Panc1 (cell line): Measurements from ENCODE around the gene APBB1. TPM values are rescaled to one million over a fixed set of nuclear protein-coding genes. Genes with fewer than 3 reads are reported as not detected.

Experiments used
- ATAC-seq: fragments of 200-7000 bp; cut with Tn5 transposase; 2 replicates; pipeline ENCODE4 v1.9.1; 2020; ENCODE audit warnings: mild to moderate bottlenecking, moderate library complexity
- BruUV-seq: library from RNA; stranded (reverse); fragments of 400-500 nt; replicated peaks from 2 replicates; lab custom pipeline; 2021; lab: Mats Ljungman, UMichigan
- CTCF ChIA-PET: fragments of 300-600 bp; sonication (Branson Sonifier 250); formaldehyde crosslinking; loops from one replicate; lab custom pipeline; 2022; ENCODE audit warnings: antibody characterized with exemption; lab: Charles Lee
- POLR2A ChIA-PET: fragments of 300-600 bp; sonication (Branson Sonifier 250); formaldehyde crosslinking; loops from one replicate; lab custom pipeline; 2022; ENCODE audit warnings: antibody characterized with exemption; lab: Charles Lee
- DNase-seq: peaks from one replicate; pipeline ENCODE4 v3.0.0-alpha.2; 2010; ENCODE audit warnings: low read depth, low spot score
- H3K27ac ChIP-seq: 2 replicates; pipeline ENCODE4 v1.5.1; 2011; ENCODE audit warnings: mild to moderate bottlenecking, low read length, inconsistent platforms
- H3K27me3 ChIP-seq: fragments of 200-500 bp; sonication (Bioruptor generic); 2 replicates; pipeline ENCODE4 v1.6.0; 2014; ENCODE audit warnings: low read length, inconsistent platforms; ENCODE audit not compliant: control insufficient read depth, insufficient read depth
- H3K36me3 ChIP-seq: fragments of 200-500 bp; sonication (Bioruptor generic); 2 replicates; pipeline ENCODE4 v1.5.1; 2014; ENCODE audit warnings: inconsistent platforms, mild to moderate bottlenecking, low read length, moderate library complexity; ENCODE audit not compliant: control insufficient read depth, insufficient read depth
- H3K4me1 ChIP-seq: 2 replicates; pipeline ENCODE4 v1.5.1; 2011; ENCODE audit warnings: inconsistent platforms, mild to moderate bottlenecking, low read length, moderate library complexity; ENCODE audit not compliant: control insufficient read depth, insufficient read depth
- H3K4me3 ChIP-seq, 2 experiments: 2 replicates each; pipeline ENCODE4 v1.5.1; 2011 to 2012; ENCODE audit warnings: low read depth in 2 of 2, low read length in 2 of 2, mild to moderate bottlenecking in 2 of 2, inconsistent platforms in 1 of 2, moderate library complexity in 1 of 2
- H3K9me3 ChIP-seq: fragments of 200-500 bp; sonication (Bioruptor generic); 2 replicates; pipeline ENCODE4 v1.5.1; 2014; ENCODE audit warnings: low read depth, mild to moderate bottlenecking, inconsistent platforms, low read length, moderate library complexity; ENCODE audit not compliant: control insufficient read depth, insufficient read depth
- CTCF ChIP-seq: fragments of 450-650 bp; IDR thresholded peaks from 2 replicates; pipeline ENCODE4 v1.5.1; 2017; ENCODE audit warnings: mild to moderate bottlenecking
- POLR2AphosphoS5 ChIP-seq: IDR thresholded peaks from 2 replicates; pipeline ENCODE4 v1.6.1; 2012; ENCODE audit warnings: mild to moderate bottlenecking, low read depth, low read length, moderate library complexity
- REST ChIP-seq, 2 experiments: IDR thresholded peaks; 2 replicates each; pipeline ENCODE4 v1.6.1; 2011 to 2012; ENCODE audit warnings: low read depth in 2 of 2, control low read depth in 1 of 2, low read length in 1 of 2, mild to moderate bottlenecking in 1 of 2, moderate library complexity in 1 of 2; ENCODE audit not compliant: insufficient read depth in 1 of 2
- SIN3A ChIP-seq: IDR thresholded peaks from 2 replicates; pipeline ENCODE4 v1.6.1; 2012; ENCODE audit warnings: low read depth, mild to moderate bottlenecking, low read length, moderate library complexity, borderline replicate concordance; ENCODE audit not compliant: insufficient read depth
- TCF7L2 ChIP-seq: IDR thresholded peaks from 2 replicates; pipeline ENCODE4 v1.6.1; 2011; ENCODE audit warnings: mild to moderate bottlenecking, low read depth, low read length, inconsistent platforms
- in situ Hi-C: cut with HindIII; loops from 2 replicates; pipeline ENCODE4 v1.10.0; 2016; ENCODE audit warnings: low sequenced_read_pairs, low pct_unique_long_range_greater_than_20kb
- intact Hi-C: fragments of 100-400 bp; cut with micrococcal nuclease; formaldehyde crosslinking; loops from one replicate; pipeline ENCODE4 v1.10.0; 2022; ENCODE audit not compliant: unreplicated experiment
- total RNA-seq: library from RNA; stranded (reverse); gene quantifications from one replicate; pipeline ENCODE4 v1.2.1, GENCODE V29; 2021; ENCODE audit not compliant: unreplicated experiment

The APBB1 gene
- total RNA-seq, 1 experiment from 2014 or later = 9.6 TPM

GRCh38 chr11:6371825-6372224 is 47.1 kb downstream of the APBB1 start:
- POLR2A ChIA-PET = no interaction called here

GRCh38 chr11:6365659-6366058 is 53.2 kb downstream of the APBB1 start:
- BruUV-seq = no TSS peak
- TF ChIP-seq CTCF (no peak), TCF7L2 (no peak), POLR2AphosphoS5 (no peak), SIN3A (no peak), REST (IDR thresholded peaks at IDR 0.05; ENCODE audit: insufficient read depth in 1 of 2, low read depth in 2 of 2, low read length in 1 of 2) (no peak)
- Histone ChIP-seq H3K4me3 (no peak overlapping the region), H3K36me3 (no peaks in the 10 kb centered on the region), H3K4me1 (no peaks in the 10 kb centered on the region), H3K27ac (no peak overlapping the region), H3K27me3 (peaks cover 2% of the 10 kb centered on the region), H3K9me3 (no peaks in the 10 kb centered on the region)
- in situ Hi-C loops = no loop called here
- CTCF ChIA-PET = no interaction called here
- intact Hi-C loops = no loop called here
- no peak for ATAC-seq
- POLR2A ChIA-PET = no interaction called here
- no peak for DNase-seq

More at GRCh38 chr11:6371825-6372224, 47.1 kb downstream of the APBB1 start:
- Histone ChIP-seq H3K27me3 (peaks cover 10% of the 10 kb centered on the region), H3K27ac (no peak overlapping the region), H3K9me3 (no peaks in the 10 kb centered on the region), H3K36me3 (no peaks in the 10 kb centered on the region), H3K4me1 (no peaks in the 10 kb centered on the region), H3K4me3 (no peak overlapping the region)
- no peak for TF ChIP-seq POLR2AphosphoS5
- BruUV-seq = no TSS peak
- CTCF ChIA-PET = interaction anchor here (2.8 kb wide), 1 partner anchor 9 kb away, joined by 14 read pairs; no protein-coding TSS in a partner anchor
- ATAC-seq (no peak), DNase-seq (no peak)
- intact Hi-C loops (loop anchor here (10.0 kb wide), 1 partner anchor 233 kb away; the partner anchor contains the start of genes ILK and RRP8), in situ Hi-C loops (no loop called here)
